ENCODE measurements around the gene SHC2. TPM values are rescaled to one million over a fixed set of nuclear protein-coding genes. Genes with fewer than 3 reads are reported as not detected.

The SHC2 gene
- total RNA-seq, 1 experiment from 2014 or later, result 16.6 TPM

- Histone ChIP-seq H4K20me1 (ENCODE audit: control insufficient read depth, insufficient read depth, insufficient read length) (no peaks in the 10 kb centered on the region), H3K23ac (ENCODE audit: insufficient read length, low read depth, low read length) (no peak overlapping the region), H4K5ac (ENCODE audit: insufficient read length, low read depth, low read length) (no peak overlapping the region), H3K56ac (ENCODE audit: insufficient read length, low read depth, low read length) (no peak overlapping the region), H3K79me1 (ENCODE audit: insufficient read depth, low read depth, low read length, poor library complexity, severe bottlenecking) (no peaks in the 10 kb centered on the region), H3K9ac (ENCODE audit: extremely low read depth, insufficient read length, low read length) (no peak overlapping the region), H4K8ac (replicated peaks; ENCODE audit: insufficient read length, low read depth, low read length) (no peak overlapping the region), H2BK5ac (ENCODE audit: insufficient read length, low read length) (no peak overlapping the region), H2BK15ac (ENCODE audit: low read depth, low read length) (no peak overlapping the region), H3K14ac (ENCODE audit: insufficient read depth, low read length) (no peak overlapping the region), H3K9me3 (ENCODE audit: control insufficient read depth, low read depth, low read length) (no peaks in the 10 kb centered on the region), H3K4ac (ENCODE audit: low read depth, low read length) (no peak overlapping the region), H3K4me2 (ENCODE audit: insufficient read depth, insufficient read length, low read length) (no peak overlapping the region), H3K79me2 (ENCODE audit: insufficient read depth, low read length) (no peaks in the 10 kb centered on the region), H3K23me2 (ENCODE audit: insufficient read length, low read depth, low read length, poor library complexity, severe bottlenecking) (no peaks in the 10 kb centered on the region), H2BK120ac (ENCODE audit: low read depth, low read length, poor library complexity, severe bottlenecking) (no peak overlapping the region), H3T11ph (ENCODE audit: low read length) (no peak overlapping the region), H2BK12ac (ENCODE audit: insufficient read length, low read depth, low read length) (no peak overlapping the region), H3K18ac (ENCODE audit: insufficient read length, low read depth, low read length) (no peak overlapping the region), H2AK5ac (ENCODE audit: insufficient read length, low read length) (no peak overlapping the region), H4K91ac (ENCODE audit: insufficient read length, low read depth, low read length) (no peak overlapping the region), H3K4me1 (ENCODE audit: insufficient read depth, low read length) (no peaks in the 10 kb centered on the region), H2BK20ac (ENCODE audit: low read depth, low read length, poor library complexity, severe bottlenecking) (no peak overlapping the region), H3K27me3 (ENCODE audit: insufficient read depth, low read length) (no peaks in the 10 kb centered on the region), H2AFZ (ENCODE audit: low read length) (no peak overlapping the region), H3K27ac (ENCODE audit: insufficient read length, low read depth, low read length) (no peak overlapping the region)
- Mint-ChIP-seq H3K9me3 (peaks cover 0 to 10% of the 10 kb centered on the region in 2 experiments; a peak in 2 of 5 replicates), H3K4me1 (no peaks in the 10 kb centered on the region), H3K4me3 (no peak overlapping the region), H3K36me3 (ENCODE audit: insufficient read depth in 1 of 3, low read depth in 3 of 3) (no peaks in the 10 kb centered on the region), H3K27me3 (ENCODE audit: low read depth) (peaks cover 17% of the 10 kb centered on the region), H3K27ac (no peak overlapping the region)
- no peak for TF ChIP-seq CTCF (conservative IDR thresholded peaks at IDR 0.05)
- WGBS (ENCODE audit: extremely low coverage, insufficient read length, low lambda C conversion rate), result no CpG with 5 or more reads among the region's 27 CpGs
- DNase-seq, result no peak
These were observed 7.9 kb upstream of the SHC2 start for GRCh38 chr19:468587-469256.
